Measurements from ENCODE around the gene PLXDC1.

DNA sequence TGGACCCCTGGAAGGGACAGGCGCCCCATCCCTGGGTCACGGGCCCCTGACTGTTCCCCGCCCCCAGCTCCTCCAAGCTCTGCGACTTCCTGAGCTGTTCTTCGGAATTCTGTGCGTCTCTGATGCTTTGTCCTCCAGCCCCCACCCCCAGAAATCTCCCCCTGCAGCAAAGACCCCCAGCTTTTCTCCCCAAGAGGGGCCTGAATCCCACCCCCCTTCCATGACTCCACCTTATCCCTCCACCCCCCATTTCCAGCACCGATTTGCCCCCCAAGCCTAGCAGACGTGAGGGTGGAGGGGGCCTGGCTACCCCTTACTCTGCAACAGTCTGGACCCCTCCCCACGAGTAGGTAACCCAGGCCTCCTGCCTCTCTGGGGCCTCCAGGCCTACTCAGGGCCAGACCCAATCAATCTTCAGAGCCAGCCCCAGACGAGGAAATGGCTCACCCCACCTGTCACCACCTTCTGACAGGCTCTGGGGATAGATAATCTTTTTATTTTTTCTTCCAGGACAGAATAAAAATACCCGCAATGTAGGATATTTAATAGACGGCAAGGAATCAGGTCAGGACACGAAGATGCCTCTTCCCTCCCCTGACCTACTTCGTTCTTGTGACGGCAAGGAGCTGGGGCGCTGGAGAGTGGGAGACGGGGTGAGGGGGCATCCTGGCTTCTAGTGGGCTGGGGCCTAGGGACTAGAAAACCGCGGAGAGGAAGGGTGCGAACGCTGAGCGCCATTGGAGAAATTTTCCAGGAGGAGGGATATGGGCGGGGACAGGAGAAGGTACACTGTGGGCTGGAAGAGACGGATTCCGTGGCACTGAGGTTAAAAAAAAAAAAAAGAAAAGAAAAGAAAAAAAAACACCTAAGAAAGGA is 744 bp upstream of the PLXDC1 start:
- TF ChIP-seq, protein P1, sequence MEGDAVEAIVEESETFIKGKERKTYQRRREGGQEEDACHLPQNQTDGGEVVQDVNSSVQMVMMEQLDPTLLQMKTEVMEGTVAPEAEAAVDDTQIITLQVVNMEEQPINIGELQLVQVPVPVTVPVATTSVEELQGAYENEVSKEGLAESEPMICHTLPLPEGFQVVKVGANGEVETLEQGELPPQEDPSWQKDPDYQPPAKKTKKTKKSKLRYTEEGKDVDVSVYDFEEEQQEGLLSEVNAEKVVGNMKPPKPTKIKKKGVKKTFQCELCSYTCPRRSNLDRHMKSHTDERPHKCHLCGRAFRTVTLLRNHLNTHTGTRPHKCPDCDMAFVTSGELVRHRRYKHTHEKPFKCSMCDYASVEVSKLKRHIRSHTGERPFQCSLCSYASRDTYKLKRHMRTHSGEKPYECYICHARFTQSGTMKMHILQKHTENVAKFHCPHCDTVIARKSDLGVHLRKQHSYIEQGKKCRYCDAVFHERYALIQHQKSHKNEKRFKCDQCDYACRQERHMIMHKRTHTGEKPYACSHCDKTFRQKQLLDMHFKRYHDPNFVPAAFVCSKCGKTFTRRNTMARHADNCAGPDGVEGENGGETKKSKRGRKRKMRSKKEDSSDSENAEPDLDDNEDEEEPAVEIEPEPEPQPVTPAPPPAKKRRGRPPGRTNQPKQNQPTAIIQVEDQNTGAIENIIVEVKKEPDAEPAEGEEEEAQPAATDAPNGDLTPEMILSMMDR (IDR thresholded peaks at IDR 0.05) = no peak
- TF ChIP-seq EZH2 (IDR thresholded peaks at IDR 0.05) (peak; percentile 50), EZH2phosphoT487 (IDR thresholded peaks at IDR 0.05) (no peak)

All from neural progenitor cell (in vitro differentiated cells).